IMR-90 (cell line): ENCODE results near the gene SLC35C1. TPM values are rescaled to one million over a fixed set of nuclear protein-coding genes. Genes with fewer than 3 reads are reported as not detected.

ENCODE experiments used
- ATAC-seq: fragments of 200-7000 bp; cut with Tn5 transposase; 2 replicates; pipeline ENCODE4 v1.9.1; 2020; ENCODE audit warnings: low read depth, mild to moderate bottlenecking, moderate library complexity
- BruUV-seq: library from RNA; stranded (reverse); fragments of 400-500 nt; replicated peaks from 2 replicates; lab custom pipeline; 2021; lab: Mats Ljungman, UMichigan
- CTCF ChIA-PET: fragments of 300-600 bp; formaldehyde crosslinking; extraction: SDS; loops from one replicate; lab custom pipeline; 2021; ENCODE audit warnings: antibody characterized with exemption; lab: Yijun Ruan, JAX
- POLR2A ChIA-PET: fragments of 300-600 bp; sonication (Branson Sonifier 250); formaldehyde crosslinking; loops from one replicate; lab custom pipeline; 2022; ENCODE audit warnings: antibody characterized with exemption; ENCODE audit not compliant: unreplicated experiment; lab: Charles Lee
- DNase-seq: peaks from one replicate; pipeline ENCODE4 v3.0.0; 2013
- H2AFZ ChIP-seq: replicated peaks from 2 replicates; pipeline ENCODE3; 2013; ENCODE audit warnings: low read length, mild to moderate bottlenecking; ENCODE audit not compliant: poor library complexity
- H2AK5ac ChIP-seq: 2 replicates; pipeline ENCODE4 v1.6.1; 2013; ENCODE audit warnings: low read depth, low read length, inconsistent platforms
- H2AK9ac ChIP-seq: replicated peaks from 2 replicates; pipeline ENCODE3; 2013; ENCODE audit warnings: mild to moderate bottlenecking, low read depth, low read length, moderate library complexity; ENCODE audit not compliant: poor library complexity
- H2BK120ac ChIP-seq: 2 replicates; pipeline ENCODE4 v1.6.1; 2013; ENCODE audit warnings: low read depth, low read length, inconsistent platforms
- H2BK15ac ChIP-seq: 3 replicates; pipeline ENCODE4 v1.6.1; 2013; ENCODE audit warnings: low read depth, low read length, inconsistent platforms
- H2BK20ac ChIP-seq: 2 replicates; pipeline ENCODE4 v1.6.1; 2013; ENCODE audit warnings: low read depth, mild to moderate bottlenecking, inconsistent platforms, low read length, moderate library complexity
- H2BK5ac ChIP-seq: 2 replicates; pipeline ENCODE4 v1.6.1; 2013; ENCODE audit warnings: mild to moderate bottlenecking, low read depth, low read length, inconsistent platforms; ENCODE audit not compliant: poor library complexity, severe bottlenecking
- H3K14ac ChIP-seq: replicated peaks from 2 replicates; pipeline ENCODE4 v1.6.1; 2013; ENCODE audit warnings: low read depth, low read length, inconsistent platforms
- H3K18ac ChIP-seq: 2 replicates; pipeline ENCODE4 v1.6.1; 2013; ENCODE audit warnings: low read depth, low read length, control low read depth
- H3K23ac ChIP-seq: 2 replicates; pipeline ENCODE4 v1.6.1; 2013; ENCODE audit warnings: low read depth, low read length, inconsistent platforms
- H3K27ac ChIP-seq: 2 replicates; pipeline ENCODE4 v1.5.1; 2013; ENCODE audit warnings: mild to moderate bottlenecking, control low read depth, low read length; ENCODE audit not compliant: insufficient read depth
- H3K27me3 ChIP-seq: 2 replicates; pipeline ENCODE4 v1.6.1; 2013; ENCODE audit warnings: low read length; ENCODE audit not compliant: control insufficient read depth, insufficient read depth
- H3K36me3 ChIP-seq: 2 replicates; pipeline ENCODE4 v1.6.1; 2013; ENCODE audit warnings: low read length, mixed read lengths; ENCODE audit not compliant: control insufficient read depth, insufficient read depth
- H3K4ac ChIP-seq: 2 replicates; pipeline ENCODE4 v1.6.1; 2013; ENCODE audit warnings: low read depth, low read length, inconsistent platforms
- H3K4me1 ChIP-seq: 2 replicates; pipeline ENCODE4 v1.6.1; 2013; ENCODE audit warnings: low read length, mixed read lengths; ENCODE audit not compliant: control insufficient read depth, insufficient read depth
- H3K4me2 ChIP-seq: 2 replicates; pipeline ENCODE4 v1.6.1; 2013; ENCODE audit warnings: low read depth, mild to moderate bottlenecking, control low read depth, low read length, moderate library complexity
- H3K4me3 ChIP-seq: 2 replicates; pipeline ENCODE4 v1.5.1; 2013; ENCODE audit warnings: low read depth, mild to moderate bottlenecking, control low read depth, low read length, moderate library complexity; ENCODE audit not compliant: insufficient read depth
- H3K56ac ChIP-seq: 2 replicates; pipeline ENCODE4 v1.6.1; 2013; ENCODE audit warnings: low read length, inconsistent platforms; ENCODE audit not compliant: insufficient read depth; ENCODE audit errors: extremely low read depth
- H3K79me1 ChIP-seq, 2 experiments: 2 replicates each; pipeline ENCODE4 v1.6.1; 2013; ENCODE audit warnings: low read length in 2 of 2, inconsistent platforms in 1 of 2, low read depth in 1 of 2
- H3K9ac ChIP-seq: 2 replicates; pipeline ENCODE4 v1.6.1; 2013; ENCODE audit warnings: low read depth, low read length, control low read depth
- H3K9me1 ChIP-seq: 2 replicates; pipeline ENCODE4 v1.6.1; 2013; ENCODE audit warnings: low read length, inconsistent platforms; ENCODE audit not compliant: insufficient read depth
- H3K9me3 ChIP-seq: 2 replicates; pipeline ENCODE4 v1.6.1; 2013; ENCODE audit warnings: low read length; ENCODE audit not compliant: control insufficient read depth, insufficient read depth
- H4K20me1 ChIP-seq: 2 replicates; pipeline ENCODE4 v1.6.1; 2013; ENCODE audit warnings: low read length, inconsistent platforms; ENCODE audit not compliant: insufficient read depth
- H4K5ac ChIP-seq: 2 replicates; pipeline ENCODE4 v1.6.1; 2013; ENCODE audit warnings: mild to moderate bottlenecking, low read depth, low read length, control low read depth
- H4K8ac ChIP-seq, 2 experiments: 2 replicates each; pipeline ENCODE4 v1.6.1; 2013; ENCODE audit warnings: low read depth in 2 of 2, low read length in 2 of 2, control low read depth in 1 of 2, inconsistent platforms in 1 of 2
- H4K91ac ChIP-seq: 2 replicates; pipeline ENCODE4 v1.6.1; 2013; ENCODE audit warnings: low read depth, low read length, inconsistent platforms; ENCODE audit not compliant: insufficient read depth
- BHLHE40 ChIP-seq: fragments of 150-350 bp; IDR thresholded peaks from 2 replicates; pipeline ENCODE4 v1.6.1; 2016; ENCODE audit warnings: mild to moderate bottlenecking, low read depth, low read length
- CEBPB ChIP-seq: IDR thresholded peaks from 2 replicates; pipeline ENCODE4 v1.6.1; 2012; ENCODE audit warnings: low read depth, low read length, improper control_type of control experiment
- CHD1 ChIP-seq: IDR thresholded peaks from 2 replicates; pipeline ENCODE4 v1.6.1; 2012; ENCODE audit warnings: low read depth, low read length, improper control_type of control experiment
- FOS ChIP-seq: fragments of 150-350 bp; IDR thresholded peaks from 2 replicates; pipeline ENCODE4 v1.6.1; 2016; ENCODE audit warnings: low read depth, low read length
- MAFK ChIP-seq: IDR thresholded peaks from 2 replicates; pipeline ENCODE4 v1.6.1; 2012; ENCODE audit warnings: low read depth, low read length, improper control_type of control experiment
- MAZ ChIP-seq: IDR thresholded peaks from 2 replicates; pipeline ENCODE4 v1.6.1; 2012; ENCODE audit warnings: low read depth, mild to moderate bottlenecking, low read length, improper control_type of control experiment, moderate library complexity, borderline replicate concordance
- NFE2L2 ChIP-seq: fragments of 150-350 bp; IDR thresholded peaks from 2 replicates; pipeline ENCODE4 v1.6.1; 2016; ENCODE audit warnings: low read depth, mild to moderate bottlenecking, low read length
- POLR2A ChIP-seq: IDR thresholded peaks from 2 replicates; pipeline ENCODE4 v1.6.1; 2012; ENCODE audit warnings: mild to moderate bottlenecking, low read depth, low read length
- RAD21 ChIP-seq: IDR thresholded peaks from 2 replicates; pipeline ENCODE4 v1.6.1; 2012; ENCODE audit warnings: low read length, improper control_type of control experiment
- RCOR1 ChIP-seq: IDR thresholded peaks from 2 replicates; pipeline ENCODE4 v1.6.1; 2012; ENCODE audit warnings: mild to moderate bottlenecking, low read length, improper control_type of control experiment; ENCODE audit not compliant: insufficient replicate concordance
- RFX5 ChIP-seq: IDR thresholded peaks from 2 replicates; pipeline ENCODE4 v1.8.0; 2012; ENCODE audit warnings: low read depth, mild to moderate bottlenecking, low read length, moderate library complexity
- SMC3 ChIP-seq: fragments of 150-350 bp; IDR thresholded peaks from 2 replicates; pipeline ENCODE4 v1.6.1; 2016; ENCODE audit warnings: low read depth, mild to moderate bottlenecking, antibody characterized with exemption, low read length, moderate library complexity
- WGBS, 2 experiments: methylation state at CpG; one replicate each; pipeline versions ENCODE4 v1.1.5 to v1.1.7; 2013; ENCODE audit warnings: missing lambda C conversion rate in 2 of 2; ENCODE audit not compliant: insufficient read length in 1 of 2; ENCODE audit errors: extremely low coverage in 2 of 2; 5-methylcytosine and 5-hydroxymethylcytosine counted together
- dilution Hi-C: fragments of 300-500 bp; cut with HindIII; formaldehyde crosslinking; loops from one replicate; pipeline ENCODE4 v1.14.3; 2018; ENCODE audit warnings: low sequenced_read_pairs; ENCODE audit not compliant: unreplicated experiment
- in situ Hi-C: fragments of 300-500 bp; cut with MboI; formaldehyde crosslinking; loops from 3 replicates; pipeline ENCODE4 v1.14.3; 2019; ENCODE audit warnings: low sequenced_read_pairs, inconsistent platforms, mixed read lengths
- intact Hi-C: fragments of 100-400 bp; cut with micrococcal nuclease; formaldehyde crosslinking; loops from 2 replicates; pipeline ENCODE4 v1.10.0; 2022
- polyA plus RNA-seq, 3 experiments: library from polyadenylated mRNA; depleted of rRNA; stranded (reverse); fragments of >200 nt; gene quantifications; 2 replicates each; pipeline ENCODE4 v1.2.3, GENCODE V29; 2012; ENCODE audit warnings: low replicate concordance in 1 of 3
- total RNA-seq: library from RNA; depleted of rRNA; stranded (reverse); fragments of >200 nt; gene quantifications from 2 replicates; pipeline ENCODE4 v1.2.3, GENCODE V29; 2012
- TF ChIP-seq, protein P1 (sequence below): fragments of 150-350 bp; IDR thresholded peaks from 2 replicates; pipeline ENCODE4 v1.6.1; 2016; ENCODE audit warnings: low read depth, mild to moderate bottlenecking, low read length, moderate library complexity, borderline replicate concordance
- TF ChIP-seq, protein P2 (sequence below): conservative IDR thresholded peaks from 2 replicates; pipeline ENCODE4 v1.5.1; 2012; ENCODE audit warnings: mild to moderate bottlenecking, low read depth, low read length, improper control_type of control experiment
- TF ChIP-seq, protein P3 (sequence below): fragments of 150-350 bp; IDR thresholded peaks from 2 replicates; pipeline ENCODE4 v1.6.1; 2017; ENCODE audit warnings: mild to moderate bottlenecking, antibody characterized with exemption, low read length, low read depth

The SLC35C1 gene
- total and polyA plus RNA-seq, 2 of the 4 experiments (the other 2 are of a cell fraction) = 4.3 to 27.1 TPM

DNA sequence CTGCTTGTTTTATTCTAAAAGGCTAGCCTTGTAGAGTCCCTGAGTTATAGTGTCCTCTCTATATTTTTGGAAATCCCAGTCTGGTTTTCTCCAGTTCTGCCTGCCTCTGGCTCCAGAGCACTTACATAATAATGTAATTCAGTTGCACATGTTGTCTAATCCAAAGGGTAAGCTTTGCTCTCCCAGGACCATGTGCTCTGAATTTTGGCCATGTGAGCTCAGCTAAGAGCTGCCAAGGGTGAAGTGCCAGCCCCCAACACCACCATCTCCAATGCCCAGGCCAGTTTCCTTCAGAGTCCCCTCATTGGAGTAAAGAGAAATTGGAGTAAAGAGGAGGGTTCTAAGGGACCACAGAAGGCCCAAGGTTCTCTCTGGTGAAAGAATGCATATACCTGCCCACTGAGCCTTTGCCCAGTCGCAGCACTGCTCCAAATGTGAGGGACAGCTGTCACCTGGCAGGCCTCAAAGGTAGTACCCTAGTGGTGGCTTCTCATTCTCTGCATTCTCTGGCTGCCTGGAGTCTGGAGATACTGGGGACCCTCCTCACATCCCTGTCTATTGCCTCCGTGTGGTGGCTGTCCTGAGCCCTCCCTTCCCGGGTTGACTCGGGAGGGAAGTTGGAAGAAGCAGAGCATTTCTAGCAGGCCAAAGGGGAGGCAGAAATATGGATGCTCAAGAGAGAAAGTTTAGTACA lies 47.2 kb downstream of the SLC35C1 start:
- H2BK15ac ChIP-seq = no peak overlapping the region
- DNase-seq (no peak), ATAC-seq (no peak)
- peaks cover 17% of the 10 kb centered on the region for H3K4me1 ChIP-seq
- H3K4me2 ChIP-seq = no peak overlapping the region
- H4K5ac ChIP-seq = no peak overlapping the region
- H3K4me3 ChIP-seq = no peak overlapping the region
- peaks cover 2% of the 10 kb centered on the region for H3K36me3 ChIP-seq
- TF ChIP-seq, protein P1, sequence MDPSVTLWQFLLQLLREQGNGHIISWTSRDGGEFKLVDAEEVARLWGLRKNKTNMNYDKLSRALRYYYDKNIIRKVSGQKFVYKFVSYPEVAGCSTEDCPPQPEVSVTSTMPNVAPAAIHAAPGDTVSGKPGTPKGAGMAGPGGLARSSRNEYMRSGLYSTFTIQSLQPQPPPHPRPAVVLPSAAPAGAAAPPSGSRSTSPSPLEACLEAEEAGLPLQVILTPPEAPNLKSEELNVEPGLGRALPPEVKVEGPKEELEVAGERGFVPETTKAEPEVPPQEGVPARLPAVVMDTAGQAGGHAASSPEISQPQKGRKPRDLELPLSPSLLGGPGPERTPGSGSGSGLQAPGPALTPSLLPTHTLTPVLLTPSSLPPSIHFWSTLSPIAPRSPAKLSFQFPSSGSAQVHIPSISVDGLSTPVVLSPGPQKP = no peak
- no peak for TF ChIP-seq FOS
- TF ChIP-seq RCOR1 = no peak
- TF ChIP-seq CEBPB = no peak
- TF ChIP-seq MAZ = no peak
- TF ChIP-seq, protein P2, sequence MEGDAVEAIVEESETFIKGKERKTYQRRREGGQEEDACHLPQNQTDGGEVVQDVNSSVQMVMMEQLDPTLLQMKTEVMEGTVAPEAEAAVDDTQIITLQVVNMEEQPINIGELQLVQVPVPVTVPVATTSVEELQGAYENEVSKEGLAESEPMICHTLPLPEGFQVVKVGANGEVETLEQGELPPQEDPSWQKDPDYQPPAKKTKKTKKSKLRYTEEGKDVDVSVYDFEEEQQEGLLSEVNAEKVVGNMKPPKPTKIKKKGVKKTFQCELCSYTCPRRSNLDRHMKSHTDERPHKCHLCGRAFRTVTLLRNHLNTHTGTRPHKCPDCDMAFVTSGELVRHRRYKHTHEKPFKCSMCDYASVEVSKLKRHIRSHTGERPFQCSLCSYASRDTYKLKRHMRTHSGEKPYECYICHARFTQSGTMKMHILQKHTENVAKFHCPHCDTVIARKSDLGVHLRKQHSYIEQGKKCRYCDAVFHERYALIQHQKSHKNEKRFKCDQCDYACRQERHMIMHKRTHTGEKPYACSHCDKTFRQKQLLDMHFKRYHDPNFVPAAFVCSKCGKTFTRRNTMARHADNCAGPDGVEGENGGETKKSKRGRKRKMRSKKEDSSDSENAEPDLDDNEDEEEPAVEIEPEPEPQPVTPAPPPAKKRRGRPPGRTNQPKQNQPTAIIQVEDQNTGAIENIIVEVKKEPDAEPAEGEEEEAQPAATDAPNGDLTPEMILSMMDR = no peak
- TF ChIP-seq, protein P3, sequence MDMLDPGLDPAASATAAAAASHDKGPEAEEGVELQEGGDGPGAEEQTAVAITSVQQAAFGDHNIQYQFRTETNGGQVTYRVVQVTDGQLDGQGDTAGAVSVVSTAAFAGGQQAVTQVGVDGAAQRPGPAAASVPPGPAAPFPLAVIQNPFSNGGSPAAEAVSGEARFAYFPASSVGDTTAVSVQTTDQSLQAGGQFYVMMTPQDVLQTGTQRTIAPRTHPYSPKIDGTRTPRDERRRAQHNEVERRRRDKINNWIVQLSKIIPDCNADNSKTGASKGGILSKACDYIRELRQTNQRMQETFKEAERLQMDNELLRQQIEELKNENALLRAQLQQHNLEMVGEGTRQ = no peak
- TF ChIP-seq NFE2L2 = no peak
- no peak for TF ChIP-seq SMC3
- no peak for TF ChIP-seq BHLHE40
- TF ChIP-seq POLR2A = no peak
- no peak for TF ChIP-seq MAFK
- TF ChIP-seq CHD1 = no peak
- no peak for TF ChIP-seq RAD21
- no peak for TF ChIP-seq RFX5
- H2BK120ac ChIP-seq = no peak overlapping the region
- H4K8ac ChIP-seq = no peak overlapping the region
- no peak overlapping the region for H4K91ac ChIP-seq
- no peak overlapping the region for H3K27ac ChIP-seq
- H3K9ac ChIP-seq = no peak overlapping the region
- ChIA-PET POLR2A (no interaction called here), CTCF (no interaction called here)
- no peak overlapping the region for H3K18ac ChIP-seq
- 57% methylated on average over 1 of the region's 4 CpGs; no CpG with 5 or more reads in 1 of the 2 experiments for WGBS, 2 experiments
- H3K27me3 ChIP-seq = no peaks in the 10 kb centered on the region
- H3K9me1 ChIP-seq = peaks cover 12% of the 10 kb centered on the region
- H3K4ac ChIP-seq = no peak overlapping the region
- H3K79me1 ChIP-seq = peaks cover 18 to 82% of the 10 kb centered on the region in 2 experiments
- no peak overlapping the region for H3K14ac ChIP-seq
- H2AFZ ChIP-seq = no peak overlapping the region
- dilution Hi-C loops = no loop called here
- H2AK9ac ChIP-seq = no peak overlapping the region
- H2BK20ac ChIP-seq = no peak overlapping the region
- H3K9me3 ChIP-seq = no peaks in the 10 kb centered on the region
- H4K20me1 ChIP-seq = peaks cover 44% of the 10 kb centered on the region
- H2AK5ac ChIP-seq = no peak overlapping the region
- H3K56ac ChIP-seq = no peak overlapping the region
- H3K23ac ChIP-seq = no peak overlapping the region
- intact Hi-C loops = no loop called here
- H2BK5ac ChIP-seq = no peak overlapping the region
- in situ Hi-C loops = no loop called here
- BruUV-seq = no TSS peak
